HepG2 (cell line): Measurements from ENCODE around the gene COPE.

Source experiments
- ATF2 ChIP-seq: sonication (generic); formaldehyde crosslinking; IDR thresholded peaks from 2 replicates; pipeline ENCODE4 v1.4.0; 2020; ENCODE audit warnings: missing genetic modification reagents
- CTCF ChIP-seq: sonication (generic); formaldehyde crosslinking; IDR thresholded peaks from 2 replicates; pipeline ENCODE4 v1.5.0; 2020; ENCODE audit warnings: mild to moderate bottlenecking, missing genetic modification reagents, moderate library complexity
- E2F5 ChIP-seq: sonication (generic); formaldehyde crosslinking; conservative IDR thresholded peaks from 2 replicates; pipeline ENCODE4 v1.4.0; 2020; ENCODE audit warnings: missing genetic modification reagents
- PAX8 ChIP-seq: sonication (generic); formaldehyde crosslinking; IDR thresholded peaks from 2 replicates; pipeline ENCODE4 v1.8.0; 2022; ENCODE audit warnings: mild to moderate bottlenecking, missing genetic modification reagents, borderline replicate concordance
- POLR2A ChIP-seq, 2 experiments: IDR thresholded peaks; 2 replicates each; pipeline ENCODE4 v1.6.1; 2011; ENCODE audit warnings: low read depth in 2 of 2, low read length in 2 of 2, mild to moderate bottlenecking in 1 of 2, moderate library complexity in 1 of 2; ENCODE audit not compliant: insufficient read depth in 1 of 2
- POLR2AphosphoS5 ChIP-seq: IDR thresholded peaks from 2 replicates; pipeline ENCODE4 v1.6.1; 2012; ENCODE audit warnings: low read depth, low read length
- PRPF4 ChIP-seq: fragments of 200-400 bp; formaldehyde crosslinking; IDR thresholded peaks from 2 replicates; pipeline ENCODE4 v1.6.1; 2016; ENCODE audit warnings: low read length, low read depth; ENCODE audit not compliant: poor library complexity, severe bottlenecking
- RNF219 ChIP-seq: sonication (generic); formaldehyde crosslinking; IDR thresholded peaks from 2 replicates; pipeline ENCODE4 v1.5.0; 2020; ENCODE audit warnings: mild to moderate bottlenecking, missing genetic modification reagents
- SUZ12 ChIP-seq: fragments of 150-350 bp; IDR thresholded peaks from 2 replicates; pipeline ENCODE4 v1.6.1; 2014; ENCODE audit warnings: low read depth, low read length
- ZBTB33 ChIP-seq: sonication (generic); formaldehyde crosslinking; IDR thresholded peaks from 2 replicates; pipeline ENCODE4 v1.4.0; 2020; ENCODE audit warnings: missing genetic modification reagents
- ZC3H4 ChIP-seq: sonication (generic); formaldehyde crosslinking; IDR thresholded peaks from 2 replicates; pipeline ENCODE4 v1.4.0; 2020; ENCODE audit warnings: missing genetic modification reagents, borderline replicate concordance
- ZNF644 ChIP-seq: IDR thresholded peaks from 2 replicates; pipeline ENCODE4 v1.6.1; 2016; ENCODE audit warnings: low read depth

GRCh38 chr19:18939922-18940768 lies 21.0 kb upstream of the COPE start:
- TF ChIP-seq SUZ12 (no peak), ATF2 (CRISPR knock-in tag) (no peak), CTCF (CRISPR knock-in tag) (peak; percentile 8; the same call in 1 of the 2 replicates), ZC3H4 (no peak), POLR2A (IDR thresholded peaks at IDR 0.05; ENCODE audit: insufficient read depth in 1 of 2, low read depth in 2 of 2, low read length in 2 of 2) (no peak), PRPF4 (no peak), PAX8 (no peak), E2F5 (CRISPR knock-in tag) (no peak), POLR2AphosphoS5 (no peak), ZNF644 (CRISPR knock-in tag) (no peak), ZBTB33 (no peak), RNF219 (CRISPR knock-in tag) (no peak)
